ENCODE measurements around the gene KIAA1217.

The KIAA1217 gene

GRCh38 chr10:24210501-24210900 lies 1.6 kb downstream of the KIAA1217 start:
- DNase-seq = no peak

GRCh38 chr10:24213266-24213665 lies 4.3 kb downstream of the KIAA1217 start:
- no peak for DNase-seq

DNA sequence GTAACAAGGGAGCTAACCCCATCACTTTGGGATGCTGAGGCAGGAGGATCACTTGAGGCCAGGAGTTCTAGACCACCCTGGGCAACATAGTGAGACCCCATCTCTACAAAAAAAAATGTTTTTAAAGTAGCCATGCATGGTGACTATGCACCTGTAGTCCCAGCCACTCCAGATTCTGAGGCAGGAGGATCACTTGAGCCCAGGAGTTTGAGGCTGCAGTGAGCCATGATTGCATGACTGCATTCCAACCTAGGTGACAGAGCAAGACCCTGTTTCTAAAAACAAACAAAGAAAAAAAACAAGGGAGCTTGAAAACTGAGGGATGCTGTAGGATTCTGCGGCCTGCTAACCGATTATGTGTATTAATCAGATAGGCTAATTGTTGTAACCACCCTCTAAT lies 4.9 kb downstream of the KIAA1217 start:
- no peak for DNase-seq

GRCh38 chr10:24214762-24215161 lies 5.8 kb downstream of the KIAA1217 start:
- DNase-seq = no peak

DNA sequence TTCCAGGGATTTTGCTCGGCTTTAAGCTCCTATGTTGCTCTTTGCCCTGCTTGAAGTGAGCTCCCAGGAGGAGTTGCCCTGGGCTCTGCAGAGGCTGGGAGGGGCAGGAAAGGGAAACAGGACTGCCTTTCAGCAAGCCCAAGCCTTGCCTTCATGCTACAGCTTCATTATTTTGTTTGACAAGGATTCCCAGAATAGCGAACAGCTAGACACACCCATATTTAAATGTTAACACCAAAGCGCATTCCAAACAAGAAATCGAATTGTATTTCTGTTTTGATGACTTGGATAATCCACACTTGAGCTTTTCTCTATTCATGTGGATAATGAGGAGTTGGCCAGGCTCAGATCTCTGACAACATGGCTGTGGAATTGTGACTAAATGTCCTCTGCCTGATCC lies 6.3 kb downstream of the KIAA1217 start:
- DNase-seq = no peak

GRCh38 chr10:24215603-24216002 lies 6.7 kb downstream of the KIAA1217 start:
- no peak for DNase-seq

- no peak for DNase-seq
Observed at GRCh38 chr10:24219963-24220362, 11.0 kb downstream of the KIAA1217 start.

DNA sequence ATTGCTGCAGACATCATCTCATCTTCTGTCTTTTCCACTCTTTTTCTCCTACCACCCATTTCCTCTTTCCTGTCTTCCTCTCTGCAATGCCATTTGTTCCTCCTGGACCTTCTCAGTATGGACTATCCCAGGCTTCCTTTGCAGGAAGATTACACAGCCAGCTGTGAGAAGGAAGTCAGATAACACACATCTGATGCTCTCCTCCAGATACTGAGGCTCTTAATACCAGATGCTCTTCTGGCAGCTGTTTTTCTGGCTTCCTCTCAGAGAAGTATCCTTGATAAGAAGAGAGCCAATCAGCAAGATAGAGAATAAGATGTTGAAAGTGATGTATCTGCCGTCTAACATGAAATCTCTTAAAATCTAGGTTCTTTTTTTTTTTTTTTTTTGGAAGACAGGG lies 14.4 kb downstream of the KIAA1217 start:
- no peak for DNase-seq

DNA sequence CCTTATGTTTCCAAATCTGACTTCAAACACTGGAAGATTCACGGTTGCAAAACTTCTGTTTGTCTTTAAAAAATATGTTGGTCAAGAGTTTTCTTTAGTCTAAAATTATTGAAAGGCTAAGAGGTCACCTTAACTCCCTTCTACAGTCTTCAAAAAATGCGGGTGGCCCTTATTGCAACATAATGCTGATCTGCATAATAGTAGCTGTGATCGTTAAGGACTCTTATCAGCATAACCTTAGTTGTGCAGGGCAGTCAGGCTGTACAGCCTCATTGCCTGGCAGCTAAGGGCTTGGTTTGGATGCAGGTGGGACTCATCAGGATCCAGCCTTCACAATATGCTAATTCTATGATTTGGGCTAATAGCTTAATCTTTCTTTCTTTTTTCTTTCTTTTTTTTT lies 15.0 kb downstream of the KIAA1217 start:
- no peak for DNase-seq

DNA sequence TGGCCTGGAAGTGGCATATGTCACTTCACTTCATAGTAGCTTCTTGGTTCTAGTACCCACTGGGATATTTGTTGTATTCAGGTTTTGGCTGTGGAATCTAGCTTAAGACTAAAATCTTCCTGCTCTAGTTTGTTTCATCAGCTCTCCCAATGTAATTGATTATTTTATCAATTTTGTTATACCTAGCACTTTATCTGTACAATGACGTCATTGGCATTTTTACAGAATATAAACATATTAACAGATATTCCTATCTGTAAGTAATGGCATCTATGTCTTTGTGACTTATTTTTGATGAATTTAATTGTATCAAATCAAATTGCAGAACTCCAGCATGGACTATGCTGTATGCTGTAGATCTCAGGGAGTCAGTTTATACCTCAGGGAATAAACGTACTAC lies 19.7 kb downstream of the KIAA1217 start:
- no peak for DNase-seq

GRCh38 chr10:24229909-24230308 lies 21.0 kb downstream of the KIAA1217 start:
- DNase-seq = no peak

DNA sequence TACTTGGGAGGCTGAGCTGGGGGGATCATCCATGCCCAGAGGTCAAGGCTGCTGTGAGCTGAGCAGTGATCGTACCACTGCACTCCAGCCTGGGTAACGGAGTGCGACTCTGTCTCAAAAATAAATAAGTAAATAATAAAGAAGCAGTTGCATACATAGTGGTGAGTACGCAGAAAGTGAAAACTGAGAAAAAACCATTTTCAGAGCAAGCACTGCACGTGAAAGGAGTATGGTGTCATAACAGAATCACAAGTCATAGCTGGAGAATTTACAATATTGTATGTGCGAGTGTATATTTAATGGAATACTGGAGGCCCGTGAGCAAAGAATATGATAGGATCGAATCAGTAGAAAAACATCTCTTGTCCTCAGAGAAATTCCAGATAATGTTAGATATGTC lies 22.3 kb downstream of the KIAA1217 start:
- DNase-seq = no peak

DNA sequence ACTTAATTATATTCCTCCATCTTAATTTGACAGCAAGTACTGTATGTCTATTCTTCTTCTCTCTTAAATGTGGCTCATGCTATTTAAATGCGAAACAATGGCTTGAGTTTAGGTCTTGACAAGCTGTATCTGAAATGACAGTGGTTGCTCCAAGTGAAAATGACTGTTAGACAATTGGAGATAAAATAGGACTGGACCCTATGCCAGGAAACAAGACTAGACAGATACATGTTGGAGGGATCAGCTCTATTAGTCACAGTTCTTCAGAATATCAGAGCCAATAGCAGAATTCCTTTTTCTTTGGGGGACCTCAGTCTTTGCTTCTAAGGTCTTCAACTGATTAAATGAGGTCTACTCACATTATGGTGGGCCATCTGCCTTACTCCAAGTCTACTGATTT lies 25.8 kb downstream of the KIAA1217 start:
- DNase-seq = no peak

GRCh38 chr10:24235471-24235870 lies 26.5 kb downstream of the KIAA1217 start:
- no peak for DNase-seq

DNA sequence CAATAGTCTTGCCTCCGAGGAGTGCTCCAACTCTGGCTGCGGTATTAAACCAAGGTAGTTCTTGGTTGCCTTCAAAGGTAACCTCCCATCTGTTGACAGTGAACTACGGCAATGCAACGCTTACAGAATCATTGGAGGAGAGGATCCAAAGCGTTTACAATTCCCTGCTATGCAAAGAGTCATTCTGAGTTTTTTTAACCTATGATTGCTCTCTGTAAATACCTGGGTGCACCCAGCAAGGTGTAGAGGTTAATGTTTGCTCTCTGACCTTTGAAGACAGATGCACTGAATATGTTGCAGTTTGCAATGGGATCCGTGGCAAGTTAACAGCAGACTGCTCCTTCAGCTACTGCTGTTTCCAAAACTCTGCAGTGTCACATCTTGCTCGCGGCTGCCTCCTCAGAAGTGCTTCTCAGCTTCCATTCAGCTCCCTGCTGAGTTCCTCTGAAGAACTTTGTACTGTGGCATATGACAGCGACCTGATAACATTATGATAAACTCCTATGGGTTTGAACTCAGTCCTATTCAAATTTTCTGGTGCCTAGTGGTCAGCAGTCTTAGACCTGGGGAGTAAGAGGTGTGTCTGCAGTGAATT lies 29.0 kb downstream of the KIAA1217 start:
- no peak for DNase-seq

- no peak for DNase-seq
Observed at GRCh38 chr10:24238519-24239247, 29.7 kb downstream of the KIAA1217 start.

GRCh38 chr10:24239289-24240040 lies 30.5 kb downstream of the KIAA1217 start:
- no peak for DNase-seq

GRCh38 chr10:24240041-24240751 lies 31.3 kb downstream of the KIAA1217 start:
- DNase-seq = no peak

- no peak for DNase-seq
Observed at GRCh38 chr10:24241536-24242040, 32.6 kb downstream of the KIAA1217 start.

GRCh38 chr10:24242562-24242961 lies 33.6 kb downstream of the KIAA1217 start:
- DNase-seq = no peak

DNA sequence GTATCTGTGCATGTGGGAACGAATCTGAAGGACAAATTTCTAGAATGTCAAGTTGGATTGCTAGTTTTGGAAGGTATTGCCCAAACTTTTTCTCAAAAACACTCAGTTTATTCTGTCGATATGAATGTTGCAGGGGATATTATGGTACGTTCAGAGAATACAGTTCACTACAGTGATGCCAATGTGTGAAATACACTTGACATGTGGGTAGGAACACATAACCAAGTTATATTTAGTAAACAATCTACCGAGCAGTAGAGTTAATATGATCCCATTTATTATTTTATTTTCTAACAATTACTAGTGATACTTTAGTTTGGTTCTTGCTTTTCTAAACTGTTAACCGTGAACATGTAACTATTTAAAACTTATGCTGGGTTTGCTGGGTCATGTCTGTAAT lies 37.4 kb downstream of the KIAA1217 start:
- DNase-seq = no peak

DNA sequence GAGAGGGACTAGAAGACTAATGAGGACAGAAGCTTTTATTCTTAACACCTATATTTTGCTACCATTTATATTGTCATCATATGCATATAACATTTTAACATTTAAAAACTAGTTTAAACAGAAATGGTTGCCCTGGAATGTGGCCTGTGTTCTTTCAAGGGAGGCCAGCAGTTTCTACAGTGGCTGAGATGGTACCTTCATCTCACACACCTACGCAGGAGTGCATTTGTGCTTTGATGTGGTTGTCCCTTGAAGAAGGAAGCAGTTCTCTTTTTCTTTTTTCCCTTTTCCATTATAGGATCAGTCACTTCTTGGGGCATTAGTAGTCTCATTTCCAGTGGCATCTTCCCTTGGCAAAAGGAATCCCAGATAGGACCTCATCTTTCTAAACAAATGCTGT lies 38.9 kb downstream of the KIAA1217 start:
- DNase-seq = no peak

DNA sequence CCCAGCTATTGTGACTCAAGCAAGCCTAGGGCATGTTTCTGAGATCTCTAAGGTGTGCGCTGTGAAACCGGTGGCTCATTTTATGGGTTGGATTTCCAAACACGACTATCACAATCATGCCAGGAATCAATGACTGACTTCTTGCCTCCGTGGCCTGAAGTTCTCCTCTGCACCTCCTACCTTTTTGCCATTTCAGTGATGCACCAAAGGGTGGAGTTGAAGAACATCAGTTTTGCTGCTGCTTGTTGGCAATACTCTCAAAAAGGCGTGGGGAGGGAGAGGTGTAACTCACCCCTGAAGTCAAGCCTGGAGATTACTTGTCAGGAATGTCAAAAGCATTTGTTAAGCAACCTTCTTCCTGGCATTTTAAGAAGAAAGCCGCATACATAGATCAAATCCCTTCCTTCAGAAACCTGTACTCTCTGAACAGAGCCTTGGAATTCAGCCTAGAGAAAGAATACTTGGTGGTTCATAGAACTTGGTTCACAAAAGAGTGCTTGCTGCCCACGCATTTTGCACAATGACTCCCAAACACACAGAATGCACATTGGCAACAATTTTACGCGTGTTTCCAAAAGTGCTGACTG lies 41.0 kb downstream of the KIAA1217 start:
- DNase-seq = no peak
